NCI-H446 (cell line): ENCODE data around the gene PARP3.
"Not testable (repeated sequence)": the region's sequence is repeated elsewhere in the genome, so short reads cannot be mapped to it uniquely, and the experiment has no call there.

Experiments used
- DNase-seq, 2 experiments: peaks; one replicate each; lab custom pipeline; 2025; lab: John Stamatoyannopoulos, UW

The PARP3 gene

GRCh38 chr3:51941798-51942602 lies at the start of gene PARP3, which contains the start of gene RRP9:
Gene PARP3, plus strand, starts transcription at chr3:51942363. Its CDS starts 993 bp downstream, at chr3:51943356.
Gene RRP9, minus strand, starts transcription at chr3:51941904. Its CDS starts 37 bp downstream, at chr3:51941867.
- DNase-seq: peak; percentile 90 to 98

GRCh38 chr3:51894391-51894790 lies 47.8 kb upstream of the PARP3 start:
- DNase-seq: no peak

- no peak for DNase-seq
Measured at GRCh38 chr3:51894939-51895338, 47.2 kb upstream of the PARP3 start.

- DNase-seq: no peak
Measured at GRCh38 chr3:51896607-51897305, 45.4 kb upstream of the PARP3 start.

- DNase-seq: no peak
Measured at GRCh38 chr3:51897391-51897790, 44.8 kb upstream of the PARP3 start.

- not testable (repeated sequence) for DNase-seq
Measured at GRCh38 chr3:51900043-51900442, 42.1 kb upstream of the PARP3 start.

GRCh38 chr3:51902361-51902760 lies 39.8 kb upstream of the PARP3 start:
- DNase-seq: not testable (repeated sequence)

GRCh38 chr3:51904034-51904823 lies 37.9 kb upstream of the PARP3 start:
- DNase-seq: no peak

- DNase-seq: no peak
Measured at GRCh38 chr3:51908026-51908425, 34.1 kb upstream of the PARP3 start.

- no peak for DNase-seq
Measured at GRCh38 chr3:51916418-51916817, 25.7 kb upstream of the PARP3 start.

- no peak for DNase-seq
Measured at GRCh38 chr3:51921081-51921578, 21.0 kb upstream of the PARP3 start.

- DNase-seq: no peak
Measured at GRCh38 chr3:51927061-51927977, 14.8 kb upstream of the PARP3 start.

GRCh38 chr3:51928438-51928837 lies 13.7 kb upstream of the PARP3 start:
- DNase-seq: no peak

GRCh38 chr3:51928981-51929380 lies 13.2 kb upstream of the PARP3 start:
- not testable (repeated sequence) for DNase-seq

GRCh38 chr3:51929420-51930003 lies 12.7 kb upstream of the PARP3 start:
- no peak for DNase-seq

- DNase-seq: no peak
Measured at GRCh38 chr3:51930439-51930838, 11.7 kb upstream of the PARP3 start.

- no peak for DNase-seq
Measured at GRCh38 chr3:51931756-51932155, 10.4 kb upstream of the PARP3 start.

GRCh38 chr3:51932471-51933370 lies 9.4 kb upstream of the PARP3 start:
- DNase-seq: no peak

GRCh38 chr3:51933471-51934138 lies 8.6 kb upstream of the PARP3 start:
- no peak for DNase-seq
